ENCODE measurements around the gene CACNA2D2. TPM values are rescaled to one million over a fixed set of nuclear protein-coding genes. Genes with fewer than 3 reads are reported as not detected.

The CACNA2D2 gene
- total and polyA plus RNA-seq, 7 donors: 0.14 to 1.6 (median 0.83) TPM

DNA sequence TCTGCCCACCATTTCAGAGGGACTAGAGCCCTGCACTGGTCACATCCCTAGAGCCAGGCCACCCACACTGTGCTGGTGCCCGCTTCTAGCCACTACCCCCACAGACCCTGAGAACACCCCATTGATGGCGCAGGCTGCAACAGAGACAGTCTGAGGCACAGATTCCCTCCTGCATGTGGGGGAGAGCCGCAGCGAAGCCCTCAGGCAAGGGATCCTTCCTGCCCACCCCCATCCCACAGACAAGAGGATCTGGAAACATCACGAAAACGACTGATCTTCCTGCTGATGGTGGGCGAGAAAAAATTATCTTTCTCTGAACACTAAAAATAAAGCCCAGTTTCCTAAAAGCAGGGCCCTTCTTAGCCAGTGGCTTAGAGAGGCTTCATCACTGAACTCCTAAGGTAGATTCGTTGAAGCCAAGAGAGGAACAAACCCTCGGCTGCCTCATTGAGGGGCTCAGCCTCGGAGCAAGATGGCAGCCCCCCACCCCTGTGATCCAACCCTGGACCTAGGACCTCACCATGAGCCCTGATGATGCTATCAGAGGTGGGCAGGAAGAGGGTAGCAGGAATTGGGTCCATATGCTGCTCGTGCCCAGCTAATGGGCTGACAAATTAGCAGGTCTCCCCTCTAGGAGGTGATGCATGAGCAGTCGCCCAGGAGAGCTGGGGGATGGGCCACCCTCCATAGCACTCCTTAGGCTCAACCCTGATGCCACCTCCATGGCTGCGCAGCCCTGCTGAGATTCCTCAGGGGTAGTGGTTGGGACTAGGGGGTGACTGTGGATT, 54.5 kb downstream of the CACNA2D2 start:
- Histone ChIP-seq H3K27ac (no peak overlapping the region), H3K4me1 (no peaks in the 10 kb centered on the region), H3K27me3 (ENCODE audit: insufficient read depth in 3 of 3, low read length in 2 of 3) (no peaks in the 10 kb centered on the region), H3K9me3 (no peaks in the 10 kb centered on the region), H3K4me3 (no peak overlapping the region), H3K36me3 (ENCODE audit: insufficient read depth in 1 of 2, low read depth in 1 of 2) (no peaks in the 10 kb centered on the region)
- intact Hi-C loops (cut with DNase I): no loop called here
- DNase-seq (no peak), ATAC-seq (no peak)
- WGBS, 3 donors: 91 to 95% (median 92%) methylated on average over 13 of the region's 13 CpGs
- TF ChIP-seq, protein P1, sequence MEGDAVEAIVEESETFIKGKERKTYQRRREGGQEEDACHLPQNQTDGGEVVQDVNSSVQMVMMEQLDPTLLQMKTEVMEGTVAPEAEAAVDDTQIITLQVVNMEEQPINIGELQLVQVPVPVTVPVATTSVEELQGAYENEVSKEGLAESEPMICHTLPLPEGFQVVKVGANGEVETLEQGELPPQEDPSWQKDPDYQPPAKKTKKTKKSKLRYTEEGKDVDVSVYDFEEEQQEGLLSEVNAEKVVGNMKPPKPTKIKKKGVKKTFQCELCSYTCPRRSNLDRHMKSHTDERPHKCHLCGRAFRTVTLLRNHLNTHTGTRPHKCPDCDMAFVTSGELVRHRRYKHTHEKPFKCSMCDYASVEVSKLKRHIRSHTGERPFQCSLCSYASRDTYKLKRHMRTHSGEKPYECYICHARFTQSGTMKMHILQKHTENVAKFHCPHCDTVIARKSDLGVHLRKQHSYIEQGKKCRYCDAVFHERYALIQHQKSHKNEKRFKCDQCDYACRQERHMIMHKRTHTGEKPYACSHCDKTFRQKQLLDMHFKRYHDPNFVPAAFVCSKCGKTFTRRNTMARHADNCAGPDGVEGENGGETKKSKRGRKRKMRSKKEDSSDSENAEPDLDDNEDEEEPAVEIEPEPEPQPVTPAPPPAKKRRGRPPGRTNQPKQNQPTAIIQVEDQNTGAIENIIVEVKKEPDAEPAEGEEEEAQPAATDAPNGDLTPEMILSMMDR (IDR thresholded peaks at IDR 0.05): no peak

DNA sequence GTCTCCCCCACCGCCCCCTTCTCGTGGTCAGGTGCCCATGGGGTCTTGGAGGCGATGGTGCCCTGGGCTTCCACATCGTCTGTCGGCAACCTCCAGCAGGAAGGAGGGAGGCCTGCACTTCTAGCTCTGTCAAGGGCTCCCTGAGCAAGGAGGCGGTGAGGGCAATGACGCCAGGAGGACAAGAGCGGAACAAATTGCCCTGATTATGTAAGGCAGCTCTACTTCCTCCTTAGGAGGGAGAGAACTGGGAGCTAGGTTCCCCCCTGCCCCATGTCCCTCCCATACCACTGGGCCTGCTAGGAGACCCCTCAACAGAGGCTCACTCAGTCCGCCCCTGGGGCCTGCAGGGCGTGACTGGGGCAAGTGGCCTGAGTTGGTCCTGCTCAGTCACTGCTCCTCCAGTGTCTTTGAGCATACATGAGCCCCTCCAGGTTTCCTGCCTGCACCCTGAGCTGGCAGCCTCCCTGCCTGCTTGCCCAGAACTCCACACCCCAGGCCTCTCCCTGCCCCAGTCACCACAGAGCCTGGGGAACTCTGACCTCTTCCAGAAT, 56.1 kb downstream of the CACNA2D2 start:
- H3K9me3 ChIP-seq: no peaks in the 10 kb centered on the region
- TF ChIP-seq, protein P1 (IDR thresholded peaks at IDR 0.05): no peak
- WGBS, 3 donors: 91 to 95% (median 92%) methylated on average over 8 to 10 of the region's 10 CpGs
- no peak overlapping the region for H3K4me3 ChIP-seq
- DNase-seq (no peak), ATAC-seq (no peak)
- no peaks in the 10 kb centered on the region for H3K4me1 ChIP-seq
- intact Hi-C loops (cut with DNase I): no loop called here
- no peaks in the 10 kb centered on the region for H3K36me3 ChIP-seq (ENCODE audit: insufficient read depth in 1 of 2, low read depth in 1 of 2)
- H3K27ac ChIP-seq: no peak overlapping the region
- H3K27me3 ChIP-seq (ENCODE audit: insufficient read depth in 3 of 3, low read length in 2 of 3): no peaks in the 10 kb centered on the region

DNA sequence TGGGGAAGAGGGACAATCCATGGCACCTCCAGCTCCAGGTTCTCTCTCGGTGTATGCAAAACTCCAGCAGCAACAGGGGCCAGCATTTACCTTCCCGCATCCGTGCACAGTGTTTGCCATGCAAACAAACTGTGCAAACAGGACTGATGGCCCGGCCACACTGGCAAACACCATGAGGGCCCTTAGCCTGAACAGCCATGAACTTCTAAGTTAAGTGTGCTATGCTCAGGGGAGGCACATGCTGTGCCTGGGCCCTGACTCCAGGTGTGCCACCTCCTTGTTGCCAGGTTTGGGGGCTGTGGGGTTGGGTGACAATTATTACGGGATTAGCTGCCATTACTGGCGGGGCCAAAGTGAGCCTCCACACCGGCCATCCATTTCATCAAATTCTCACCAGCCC, 57.5 kb downstream of the CACNA2D2 start:
- H3K27ac ChIP-seq: no peak overlapping the region
- ATAC-seq: no peak
- H3K4me1 ChIP-seq: no peaks in the 10 kb centered on the region
- DNase-seq: no peak
- intact Hi-C loops (cut with DNase I): no loop called here
- WGBS, 3 donors: 93 to 99% (median 96%) methylated on average over 7 of the region's 7 CpGs
- H3K9me3 ChIP-seq: no peaks in the 10 kb centered on the region
- H3K27me3 ChIP-seq (ENCODE audit: insufficient read depth in 3 of 3, low read length in 2 of 3): no peaks in the 10 kb centered on the region
- no peaks in the 10 kb centered on the region for H3K36me3 ChIP-seq (ENCODE audit: insufficient read depth in 1 of 2, low read depth in 1 of 2)
- TF ChIP-seq, protein P1 (IDR thresholded peaks at IDR 0.05): no peak
- no peak overlapping the region for H3K4me3 ChIP-seq

DNA sequence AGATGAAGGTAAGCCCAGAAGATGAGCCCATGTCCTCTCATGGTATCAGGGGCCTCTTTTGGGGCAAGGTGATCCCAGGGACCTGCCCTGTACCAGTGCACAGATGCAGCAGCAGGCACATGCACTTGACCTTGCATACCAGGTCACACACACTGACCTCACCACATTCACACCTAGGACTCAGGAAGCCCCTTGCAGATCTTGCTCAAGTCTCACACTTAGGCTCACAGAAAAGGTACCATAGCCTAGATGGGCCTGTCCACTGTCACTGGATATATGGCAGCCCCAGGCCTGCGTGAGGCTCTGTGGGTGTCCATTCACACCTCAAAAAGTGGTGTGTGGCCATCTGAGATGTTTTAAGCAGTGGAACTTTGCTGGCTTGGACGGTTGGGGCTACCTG, 58.7 kb downstream of the CACNA2D2 start:
- TF ChIP-seq, protein P1 (IDR thresholded peaks at IDR 0.05): no peak
- ATAC-seq: no peak
- Histone ChIP-seq H3K27ac (no peak overlapping the region), H3K9me3 (no peaks in the 10 kb centered on the region), H3K36me3 (ENCODE audit: insufficient read depth in 1 of 2, low read depth in 1 of 2) (no peaks in the 10 kb centered on the region), H3K27me3 (ENCODE audit: insufficient read depth in 3 of 3, low read length in 2 of 3) (no peaks in the 10 kb centered on the region), H3K4me1 (no peaks in the 10 kb centered on the region), H3K4me3 (no peak overlapping the region)
- intact Hi-C loops (cut with DNase I): no loop called here
- DNase-seq: no peak
- WGBS, 3 donors: 94 to 97% (median 94%) methylated on average over 2 of the region's 2 CpGs

All from psoas muscle (tissue), 8 donors.